Panc1 (cell line): ENCODE measurements around the gene SH3BGR. TPM values are rescaled to one million over a fixed set of nuclear protein-coding genes. Genes with fewer than 3 reads are reported as not detected.

Experiments
- ATAC-seq: fragments of 200-7000 bp; cut with Tn5 transposase; 2 replicates; pipeline ENCODE4 v1.9.1; 2020; ENCODE audit warnings: mild to moderate bottlenecking, moderate library complexity
- BruUV-seq: library from RNA; stranded (reverse); fragments of 400-500 nt; replicated peaks from 2 replicates; lab custom pipeline; 2021; lab: Mats Ljungman, UMichigan
- CTCF ChIA-PET: fragments of 300-600 bp; sonication (Branson Sonifier 250); formaldehyde crosslinking; loops from one replicate; lab custom pipeline; 2022; ENCODE audit warnings: antibody characterized with exemption; lab: Charles Lee
- POLR2A ChIA-PET: fragments of 300-600 bp; sonication (Branson Sonifier 250); formaldehyde crosslinking; loops from one replicate; lab custom pipeline; 2022; ENCODE audit warnings: antibody characterized with exemption; lab: Charles Lee
- DNase-seq: peaks from one replicate; pipeline ENCODE4 v3.0.0-alpha.2; 2010; ENCODE audit warnings: low read depth, low spot score
- H3K27ac ChIP-seq: 2 replicates; pipeline ENCODE4 v1.5.1; 2011; ENCODE audit warnings: mild to moderate bottlenecking, low read length, inconsistent platforms
- H3K27me3 ChIP-seq: fragments of 200-500 bp; sonication (Bioruptor generic); 2 replicates; pipeline ENCODE4 v1.6.0; 2014; ENCODE audit warnings: low read length, inconsistent platforms; ENCODE audit not compliant: control insufficient read depth, insufficient read depth
- H3K36me3 ChIP-seq: fragments of 200-500 bp; sonication (Bioruptor generic); 2 replicates; pipeline ENCODE4 v1.5.1; 2014; ENCODE audit warnings: inconsistent platforms, mild to moderate bottlenecking, low read length, moderate library complexity; ENCODE audit not compliant: control insufficient read depth, insufficient read depth
- H3K4me1 ChIP-seq: 2 replicates; pipeline ENCODE4 v1.5.1; 2011; ENCODE audit warnings: inconsistent platforms, mild to moderate bottlenecking, low read length, moderate library complexity; ENCODE audit not compliant: control insufficient read depth, insufficient read depth
- H3K4me3 ChIP-seq, 2 experiments: 2 replicates each; pipeline ENCODE4 v1.5.1; 2011 to 2012; ENCODE audit warnings: low read depth in 2 of 2, low read length in 2 of 2, mild to moderate bottlenecking in 2 of 2, inconsistent platforms in 1 of 2, moderate library complexity in 1 of 2
- H3K9me3 ChIP-seq: fragments of 200-500 bp; sonication (Bioruptor generic); 2 replicates; pipeline ENCODE4 v1.5.1; 2014; ENCODE audit warnings: low read depth, mild to moderate bottlenecking, inconsistent platforms, low read length, moderate library complexity; ENCODE audit not compliant: control insufficient read depth, insufficient read depth
- CTCF ChIP-seq: fragments of 450-650 bp; IDR thresholded peaks from 2 replicates; pipeline ENCODE4 v1.5.1; 2017; ENCODE audit warnings: mild to moderate bottlenecking
- POLR2AphosphoS5 ChIP-seq: IDR thresholded peaks from 2 replicates; pipeline ENCODE4 v1.6.1; 2012; ENCODE audit warnings: mild to moderate bottlenecking, low read depth, low read length, moderate library complexity
- SIN3A ChIP-seq: IDR thresholded peaks from 2 replicates; pipeline ENCODE4 v1.6.1; 2012; ENCODE audit warnings: low read depth, mild to moderate bottlenecking, low read length, moderate library complexity, borderline replicate concordance; ENCODE audit not compliant: insufficient read depth
- TCF7L2 ChIP-seq: IDR thresholded peaks from 2 replicates; pipeline ENCODE4 v1.6.1; 2011; ENCODE audit warnings: mild to moderate bottlenecking, low read depth, low read length, inconsistent platforms
- in situ Hi-C: cut with HindIII; loops from 2 replicates; pipeline ENCODE4 v1.10.0; 2016; ENCODE audit warnings: low sequenced_read_pairs, low pct_unique_long_range_greater_than_20kb
- intact Hi-C: fragments of 100-400 bp; cut with micrococcal nuclease; formaldehyde crosslinking; loops from one replicate; pipeline ENCODE4 v1.10.0; 2022; ENCODE audit not compliant: unreplicated experiment
- total RNA-seq: library from RNA; stranded (reverse); gene quantifications from one replicate; pipeline ENCODE4 v1.2.1, GENCODE V29; 2021; ENCODE audit not compliant: unreplicated experiment
- TF ChIP-seq, protein P1 (sequence below), 2 experiments: IDR thresholded peaks; 2 replicates each; pipeline ENCODE4 v1.6.1; 2011 to 2012; ENCODE audit warnings: low read depth in 2 of 2, control low read depth in 1 of 2, low read length in 1 of 2, mild to moderate bottlenecking in 1 of 2, moderate library complexity in 1 of 2; ENCODE audit not compliant: insufficient read depth in 1 of 2

SH3BGR gene
- total RNA-seq, 1 experiment from 2014 or later: 1.7 TPM

GRCh38 chr21:39523399-39523798 lies 71.6 kb downstream of the SH3BGR start:
- ATAC-seq (no peak), DNase-seq (no peak)
- in situ Hi-C loops: no loop called here
- TF ChIP-seq, protein P1, sequence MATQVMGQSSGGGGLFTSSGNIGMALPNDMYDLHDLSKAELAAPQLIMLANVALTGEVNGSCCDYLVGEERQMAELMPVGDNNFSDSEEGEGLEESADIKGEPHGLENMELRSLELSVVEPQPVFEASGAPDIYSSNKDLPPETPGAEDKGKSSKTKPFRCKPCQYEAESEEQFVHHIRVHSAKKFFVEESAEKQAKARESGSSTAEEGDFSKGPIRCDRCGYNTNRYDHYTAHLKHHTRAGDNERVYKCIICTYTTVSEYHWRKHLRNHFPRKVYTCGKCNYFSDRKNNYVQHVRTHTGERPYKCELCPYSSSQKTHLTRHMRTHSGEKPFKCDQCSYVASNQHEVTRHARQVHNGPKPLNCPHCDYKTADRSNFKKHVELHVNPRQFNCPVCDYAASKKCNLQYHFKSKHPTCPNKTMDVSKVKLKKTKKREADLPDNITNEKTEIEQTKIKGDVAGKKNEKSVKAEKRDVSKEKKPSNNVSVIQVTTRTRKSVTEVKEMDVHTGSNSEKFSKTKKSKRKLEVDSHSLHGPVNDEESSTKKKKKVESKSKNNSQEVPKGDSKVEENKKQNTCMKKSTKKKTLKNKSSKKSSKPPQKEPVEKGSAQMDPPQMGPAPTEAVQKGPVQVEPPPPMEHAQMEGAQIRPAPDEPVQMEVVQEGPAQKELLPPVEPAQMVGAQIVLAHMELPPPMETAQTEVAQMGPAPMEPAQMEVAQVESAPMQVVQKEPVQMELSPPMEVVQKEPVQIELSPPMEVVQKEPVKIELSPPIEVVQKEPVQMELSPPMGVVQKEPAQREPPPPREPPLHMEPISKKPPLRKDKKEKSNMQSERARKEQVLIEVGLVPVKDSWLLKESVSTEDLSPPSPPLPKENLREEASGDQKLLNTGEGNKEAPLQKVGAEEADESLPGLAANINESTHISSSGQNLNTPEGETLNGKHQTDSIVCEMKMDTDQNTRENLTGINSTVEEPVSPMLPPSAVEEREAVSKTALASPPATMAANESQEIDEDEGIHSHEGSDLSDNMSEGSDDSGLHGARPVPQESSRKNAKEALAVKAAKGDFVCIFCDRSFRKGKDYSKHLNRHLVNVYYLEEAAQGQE (IDR thresholded peaks at IDR 0.05; ENCODE audit: insufficient read depth in 1 of 2, low read depth in 2 of 2, low read length in 1 of 2): no peak
- TF ChIP-seq SIN3A: no peak
- no peak for TF ChIP-seq CTCF
- no peak for TF ChIP-seq POLR2AphosphoS5
- TF ChIP-seq TCF7L2: no peak
- Histone ChIP-seq H3K9me3 (no peaks in the 10 kb centered on the region), H3K27me3 (no peaks in the 10 kb centered on the region), H3K4me1 (no peaks in the 10 kb centered on the region), H3K4me3 (no peak overlapping the region), H3K27ac (no peak overlapping the region), H3K36me3 (no peaks in the 10 kb centered on the region)
- POLR2A ChIA-PET: no interaction called here
- intact Hi-C loops: no loop called here
- CTCF ChIA-PET: no interaction called here
- no TSS peak for BruUV-seq

DNA sequence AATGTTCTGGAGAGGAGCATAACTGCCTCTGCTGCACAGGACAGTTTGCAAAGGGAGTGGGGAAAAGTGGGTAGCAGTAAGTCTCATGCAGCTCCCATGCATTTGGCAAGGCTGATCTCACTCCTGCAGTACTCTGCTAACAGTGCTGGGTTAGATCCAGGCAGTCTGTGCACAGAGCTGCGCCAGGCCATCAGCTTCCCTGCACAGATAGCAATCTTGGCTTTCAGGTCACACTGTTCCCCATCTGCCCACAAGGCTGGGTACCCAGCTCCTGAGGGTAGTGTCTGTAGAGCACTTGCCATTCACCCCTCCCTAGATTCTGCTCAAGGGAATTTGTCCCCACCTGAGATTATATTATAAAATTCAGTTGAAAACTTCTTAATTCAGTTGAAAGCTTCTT lies 72.1 kb downstream of the SH3BGR start:
- POLR2A ChIA-PET: no interaction called here
- ATAC-seq (no peak), DNase-seq (no peak)
- Histone ChIP-seq H3K4me3 (no peak overlapping the region), H3K4me1 (no peaks in the 10 kb centered on the region), H3K36me3 (no peaks in the 10 kb centered on the region), H3K9me3 (no peaks in the 10 kb centered on the region), H3K27ac (no peak overlapping the region), H3K27me3 (no peaks in the 10 kb centered on the region)
- in situ Hi-C loops: no loop called here
- TF ChIP-seq TCF7L2: no peak
- no peak for TF ChIP-seq POLR2AphosphoS5
- TF ChIP-seq, protein P1 (IDR thresholded peaks at IDR 0.05; ENCODE audit: insufficient read depth in 1 of 2, low read depth in 2 of 2, low read length in 1 of 2): no peak
- TF ChIP-seq CTCF: no peak
- TF ChIP-seq SIN3A: no peak
- CTCF ChIA-PET: no interaction called here
- intact Hi-C loops: no loop called here
- no TSS peak for BruUV-seq
